HuH-7.5 (cell line): ENCODE data around the gene ADSL.

Source experiments
- DNase-seq: peaks from one replicate; pipeline ENCODE4 v3.0.0; 2011; ENCODE audit warnings: low spot score

ADSL gene

GRCh38 chr22:40418366-40419201 is 72.3 kb downstream of the ADSL start:
- DNase-seq: no peak

GRCh38 chr22:40419718-40420117 is 73.4 kb downstream of the ADSL start:
- DNase-seq: no peak

DNA sequence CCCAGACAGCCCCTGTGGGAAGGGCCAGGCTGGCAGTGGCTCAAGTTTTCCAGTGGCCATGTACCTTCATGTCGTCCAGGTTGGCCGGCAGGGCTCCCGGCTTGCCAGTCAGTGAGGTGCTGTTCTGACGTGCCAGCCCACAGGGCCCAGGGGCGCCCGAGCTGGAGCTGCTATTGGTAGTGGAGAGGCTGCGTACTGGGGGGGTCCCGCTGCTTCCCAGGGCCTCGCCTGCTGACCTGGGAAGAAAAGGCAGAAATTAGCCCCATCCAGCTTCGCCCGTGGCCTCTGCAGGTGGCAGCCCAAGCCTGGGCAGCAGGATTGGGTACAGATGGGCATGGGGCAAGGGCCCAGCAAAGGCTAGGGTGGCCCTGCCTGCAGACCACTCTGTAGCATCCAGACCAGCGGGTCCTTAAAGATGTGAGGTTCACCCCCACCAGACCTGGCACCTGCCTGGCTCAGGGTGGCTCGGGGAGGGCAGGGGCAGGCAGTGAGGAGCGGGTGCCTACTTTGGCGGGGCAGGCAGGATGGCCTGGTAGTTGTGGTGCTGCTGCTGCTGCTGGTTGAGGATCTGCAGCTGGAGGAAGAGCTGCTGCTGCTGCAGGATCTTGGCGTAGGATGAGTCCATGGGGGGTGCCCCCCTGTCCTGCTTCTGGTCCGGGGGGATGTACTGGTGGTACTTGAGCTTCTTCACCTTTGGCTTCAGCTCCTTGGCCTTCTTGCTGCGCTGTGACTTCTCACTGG is 74.2 kb downstream of the ADSL start:
- no peak for DNase-seq

- DNase-seq: no peak
Measured at GRCh38 chr22:40421082-40421350, 74.7 kb downstream of the ADSL start.

DNA sequence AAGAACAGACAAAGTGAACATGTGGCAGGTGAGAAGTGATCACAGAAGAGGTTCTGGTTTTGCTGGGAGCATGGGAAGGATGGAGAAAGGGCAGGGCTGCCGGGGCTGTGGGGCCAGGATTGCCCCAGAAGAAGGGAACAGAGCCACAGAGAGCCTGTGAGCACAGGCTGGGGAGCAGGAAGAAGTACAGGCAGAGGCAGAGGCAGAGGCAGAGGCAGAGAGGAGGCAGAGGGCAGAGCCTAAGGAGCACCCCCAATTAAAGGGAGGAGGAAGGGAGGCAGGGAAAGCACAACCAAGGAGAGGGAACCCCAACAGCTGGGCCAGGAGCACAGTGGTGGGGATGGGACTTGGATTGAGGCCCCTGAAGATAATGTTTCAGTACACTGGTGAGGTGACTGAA is 75.6 kb downstream of the ADSL start:
- no peak for DNase-seq

GRCh38 chr22:40422558-40423309 is 76.4 kb downstream of the ADSL start:
- no peak for DNase-seq

DNA sequence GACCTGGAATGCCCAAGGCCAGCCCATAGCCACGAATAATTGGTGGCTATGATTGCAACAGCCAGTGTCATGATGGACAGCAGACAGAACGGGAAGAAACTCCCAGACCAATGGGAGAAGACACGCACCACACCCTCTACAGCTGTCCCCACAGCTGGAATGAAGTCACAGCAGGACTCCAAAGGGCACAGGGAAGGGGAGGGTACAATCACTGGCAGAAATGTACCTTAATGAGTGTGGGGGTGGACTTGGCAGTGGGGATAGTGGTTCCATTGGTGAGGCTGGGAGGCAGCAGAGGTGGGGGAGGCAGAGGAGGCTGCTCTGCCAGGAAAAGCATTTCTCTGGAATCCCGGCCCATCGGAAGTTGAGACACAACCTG is 77.0 kb downstream of the ADSL start:
- no peak for DNase-seq

DNA sequence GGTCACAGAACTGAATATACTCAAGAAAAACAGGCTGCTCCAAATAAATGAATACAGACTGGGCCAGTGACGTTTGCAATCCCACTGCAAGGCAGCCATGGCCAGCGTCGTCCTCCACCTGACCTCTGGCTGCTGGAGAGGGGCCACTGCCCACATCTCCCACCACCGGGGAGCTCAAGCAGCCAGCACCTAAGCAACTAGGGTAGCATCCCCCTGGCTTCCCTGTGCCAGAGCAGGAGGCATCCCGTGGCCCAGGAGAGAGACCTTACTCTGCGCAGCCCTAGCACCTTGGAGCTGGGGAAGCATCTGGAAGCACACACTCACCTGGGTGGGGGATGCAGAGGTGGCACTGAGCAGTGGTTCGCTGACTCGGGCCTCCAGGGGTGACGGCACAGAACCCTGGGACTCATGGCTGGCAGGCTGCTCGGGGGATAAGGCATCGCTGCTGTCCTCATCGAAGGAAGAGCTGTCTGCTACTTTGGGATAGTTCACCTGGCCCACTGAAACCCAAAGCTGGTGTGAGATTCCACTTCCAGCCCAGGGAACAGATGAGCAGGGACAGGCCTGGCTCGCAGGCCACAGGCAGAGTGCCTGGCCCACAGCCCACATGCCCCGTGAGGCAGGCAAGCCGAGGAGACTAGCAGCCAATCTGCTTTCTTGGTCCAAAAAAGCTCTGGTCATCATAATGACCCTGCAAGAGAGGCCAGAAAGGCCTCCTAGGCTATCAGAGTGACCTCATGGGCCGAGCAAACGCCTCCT is 77.8 kb downstream of the ADSL start:
- no peak for DNase-seq

DNA sequence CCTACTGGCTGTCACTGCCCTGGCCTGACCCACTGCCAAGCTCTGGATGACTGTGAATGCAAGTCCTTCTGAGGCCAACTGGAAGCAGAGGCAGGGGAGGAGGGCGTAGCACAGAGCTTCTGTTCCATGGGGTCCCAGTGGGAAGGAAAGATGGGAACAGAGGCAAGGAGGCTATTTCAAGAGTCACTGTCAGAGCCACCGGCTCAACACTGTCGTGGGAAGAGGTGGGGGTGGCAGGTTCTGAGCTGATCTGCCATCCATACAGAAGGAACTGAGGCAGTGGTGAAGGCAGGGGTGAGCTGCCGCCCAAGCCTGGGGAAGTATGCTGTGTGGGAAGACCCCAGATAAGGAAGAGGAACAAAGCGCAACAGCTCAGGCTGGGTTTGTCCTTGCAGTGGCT is 78.8 kb downstream of the ADSL start:
- DNase-seq: no peak

DNA sequence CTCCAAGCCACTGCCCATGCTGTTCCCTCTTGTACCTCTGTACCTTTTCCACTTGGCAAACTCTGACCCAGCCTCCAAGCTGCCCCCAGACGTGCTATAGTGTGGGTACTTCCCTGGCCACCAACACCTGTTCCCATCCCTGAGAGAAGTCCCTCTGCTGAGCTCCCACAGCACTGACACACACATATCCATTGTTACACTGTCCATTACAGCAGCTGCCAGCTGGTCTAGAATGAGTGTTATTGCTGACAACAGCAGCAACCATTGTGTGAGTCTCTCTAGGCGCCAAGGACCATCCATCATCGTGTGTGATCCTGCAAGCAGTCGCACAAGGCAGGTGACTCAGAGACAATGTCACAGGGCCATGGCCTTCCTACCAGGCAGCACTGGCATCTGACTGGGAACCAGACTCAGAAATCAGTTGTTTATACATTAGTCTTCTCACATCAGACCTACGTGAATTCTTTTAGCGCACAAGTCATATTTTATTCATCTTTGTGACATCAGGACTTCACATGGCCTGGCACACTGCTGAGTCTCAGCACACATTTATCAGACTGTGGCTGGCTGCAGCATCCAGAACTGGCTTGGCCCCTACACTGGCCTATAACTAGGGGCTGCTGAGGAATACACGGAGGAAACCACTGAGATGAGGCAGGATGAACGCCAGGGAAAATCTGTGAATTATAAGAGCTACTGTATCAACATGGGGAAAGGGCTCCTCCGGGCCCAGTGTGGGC is 80.5 kb downstream of the ADSL start:
- no peak for DNase-seq

- no peak for DNase-seq
Measured at GRCh38 chr22:40428796-40429195, 82.5 kb downstream of the ADSL start.

DNA sequence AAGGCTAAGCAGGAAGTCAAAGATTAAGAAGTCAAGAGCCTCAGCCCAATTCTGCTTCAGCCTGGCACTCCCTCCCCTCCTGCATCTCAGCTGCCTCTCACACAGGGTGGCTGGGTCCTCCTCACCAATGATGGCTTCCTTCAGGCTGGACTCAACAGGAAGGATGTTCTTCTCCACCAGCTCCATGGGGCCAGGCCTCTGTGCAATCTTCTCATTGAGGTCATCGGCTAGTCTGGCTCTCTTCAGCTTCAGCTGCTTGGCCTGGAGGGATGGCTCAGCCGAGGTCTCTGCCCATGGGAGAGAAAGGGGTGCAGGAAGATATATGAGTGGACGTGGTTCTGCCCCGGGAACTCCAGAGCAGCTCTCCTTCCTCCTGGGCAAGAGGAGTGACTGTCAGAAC is 83.2 kb downstream of the ADSL start:
- DNase-seq: no peak

GRCh38 chr22:40430991-40431390 is 84.7 kb downstream of the ADSL start:
- no peak for DNase-seq

DNA sequence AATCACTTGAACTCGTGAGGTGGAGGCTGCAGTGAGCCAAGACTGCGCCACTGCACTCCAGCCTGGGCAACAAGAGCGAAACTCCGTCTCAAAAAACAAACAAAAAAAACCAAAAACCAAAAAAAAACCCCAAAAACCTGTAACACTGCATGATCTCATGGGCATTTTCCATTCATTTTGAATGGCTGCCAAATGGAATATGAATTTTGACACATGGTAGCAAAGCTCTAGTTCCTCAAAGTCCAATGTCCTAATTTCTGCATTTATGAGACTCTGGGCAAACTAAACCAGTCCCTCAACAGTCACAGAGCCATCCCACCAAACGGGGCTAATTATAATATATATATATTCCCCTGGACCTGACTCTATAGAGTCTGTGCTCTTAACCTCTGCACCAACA is 85.9 kb downstream of the ADSL start:
- DNase-seq: no peak

GRCh38 chr22:40432625-40433024 is 86.3 kb downstream of the ADSL start:
- no peak for DNase-seq

- DNase-seq: no peak
Measured at GRCh38 chr22:40433416-40434090, 87.3 kb downstream of the ADSL start.

DNA sequence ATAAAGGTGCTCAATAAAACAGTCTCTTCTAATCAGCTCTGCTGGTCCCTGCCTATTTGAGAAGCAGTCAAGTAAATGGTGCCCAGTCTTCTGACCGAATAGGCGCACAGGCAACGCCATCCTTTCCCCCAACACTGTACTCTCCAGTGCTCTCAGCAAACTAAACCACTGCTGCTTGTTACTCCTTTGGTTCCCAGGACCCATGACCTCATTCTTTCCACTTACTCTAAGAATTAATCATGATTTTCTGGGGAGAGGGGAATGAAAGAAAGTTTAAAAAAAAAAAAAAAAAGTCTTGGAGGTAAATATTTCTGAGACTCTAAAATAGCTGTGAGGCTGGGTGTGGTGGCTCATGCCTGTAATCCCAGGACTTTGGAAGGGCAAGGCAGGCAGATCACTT is 87.8 kb downstream of the ADSL start:
- no peak for DNase-seq

GRCh38 chr22:40434745-40435144 is 88.4 kb downstream of the ADSL start:
- DNase-seq: no peak

- DNase-seq: peak; percentile 36
Measured at GRCh38 chr22:40436505-40437431, 90.5 kb downstream of the ADSL start.
